Ovary (tissue), 9 donors: Measurements from ENCODE around the gene SH2D7. TPM values are rescaled to one million over a fixed set of nuclear protein-coding genes. Genes with fewer than 3 reads are reported as not detected.

Source experiments
- polyA plus RNA-seq, 2 donors: library from polyadenylated mRNA; stranded (reverse); fragments of 200-250 nt in 1 of 2; fragments of 350-450 nt in 1 of 2; fragmentation: Illumina TruSeq in 1 of 2; extraction: RNeasy Lipid Tissue Mini Kit (QIAGEN cat#74804) in 1 of 2; gene quantifications; one replicate each; pipeline ENCODE4 v1.2.3, GENCODE V29; 2013 to 2014
- small RNA-seq: library from RNA; depleted of rRNA; stranded (forward); fragments of <200 nt; gene quantifications from one replicate; pipeline ENCODE3, GENCODE V24; 2016
- total RNA-seq, 7 donors: library from RNA; depleted of rRNA in 2 of 7; stranded (reverse); fragments of >200 nt in 2 of 7; fragmentation: NEBNext Ultra II Directional in 3 of 7; extraction: Animal tissue kit (Norgen Biotek cat#: 25700) in 3 of 7; gene quantifications; one replicate each; pipeline versions ENCODE4 v1.1.0 to v1.2.4, GENCODE V29; 2016 to 2023
- donor health status: DM: no; HTN: no; CAD: no; lungs with moderate emphysema.
- donor health status: DM: no; HTN: no; CAD: no.
- donor health status: Bipolar disorder and iron deficiency.
- donor health status: DM: yes; HTN: yes; CAD: no.
- donor health status: DM: no; HTN: no; CAD: no.
- donor health status: DM: yes; HTN: yes; CAD: no.

Gene SH2D7
- total and polyA plus RNA-seq, 9 donors: not detected

Small RNA genes within 50 kb of the gene (small RNA-seq; reads per million reads assigned to genes)
- not detected for gene RF00092

Other genes with a start within 250 kb of the SH2D7 start
- gene TBC1D2B, start 14.8 kb upstream of the SH2D7 start, total RNA-seq: 100 to 1,000 TPM in 4 of 7 donors, 10 to 100 TPM in 3; 42.3 to 146 (median 115) TPM
- gene TBC1D2B, start 14.8 kb upstream of the SH2D7 start, polyA plus RNA-seq: 100 to 1,000 TPM in 1 of 2 donors, 10 to 100 TPM in 1; 53.3 to 122 TPM
- 10 to 100 TPM in 3 of 7 donors, 1 to 10 TPM in 4; 1.7 to 12.4 (median 9.6) TPM for gene CIB2, start 38.9 kb downstream of the SH2D7 start, total RNA-seq
- 1 to 10 TPM; 5.3 to 8.2 TPM for gene CIB2, start 38.9 kb downstream of the SH2D7 start, polyA plus RNA-seq
- 10 to 100 TPM; 26.8 to 82.4 (median 63.8) TPM for gene IDH3A, start 56.8 kb downstream of the SH2D7 start, total RNA-seq
- gene IDH3A, start 56.8 kb downstream of the SH2D7 start, polyA plus RNA-seq: 10 to 100 TPM; 19.4 to 58.6 TPM
- gene ACSBG1, start 142.0 kb downstream of the SH2D7 start, total RNA-seq: 1 to 10 TPM in 1 of 7 donors, under 1 TPM in 4, not detected in 2; 0.15 to 2.2 (median 0.57) TPM
- gene ACSBG1, start 142.0 kb downstream of the SH2D7 start, polyA plus RNA-seq: under 1 TPM; 0.30 to 0.45 TPM
- gene DNAJA4, start 172.0 kb downstream of the SH2D7 start, total RNA-seq: 10 to 100 TPM in 4 of 7 donors, 1 to 10 TPM in 3; 4.9 to 18.0 (median 12.2) TPM
- gene DNAJA4, start 172.0 kb downstream of the SH2D7 start, polyA plus RNA-seq: 10 to 100 TPM in 1 of 2 donors, 1 to 10 TPM in 1; 7.3 to 23.7 TPM
- gene SKIC8, start 207.0 kb downstream of the SH2D7 start, total RNA-seq: 10 to 100 TPM; 38.1 to 52.3 (median 43.5) TPM
- gene SKIC8, start 207.0 kb downstream of the SH2D7 start, polyA plus RNA-seq: 10 to 100 TPM; 51.3 to 63.5 TPM
- gene CRABP1, start 247.8 kb downstream of the SH2D7 start, total RNA-seq: under 1 TPM in 1 of 7 donors, not detected in 6; 0.56 TPM
- gene CRABP1, start 247.8 kb downstream of the SH2D7 start, polyA plus RNA-seq: 1 to 10 TPM in 1 of 2 donors, under 1 TPM in 1; 0.40 to 2.7 TPM